Smooth muscle cell (in vitro differentiated cells): ENCODE data around the gene PNKP. TPM values are rescaled to one million over a fixed set of nuclear protein-coding genes. Genes with fewer than 3 reads are reported as not detected.

Experiments used
- DNase-seq: peaks from one replicate; lab custom pipeline; 2025; ENCODE audit not compliant: unreplicated experiment; lab: John Stamatoyannopoulos, UW
- H2AFZ ChIP-seq: fragments of 200-600 bp; sonication (generic); 2 replicates; pipeline ENCODE4 v1.6.0; 2016; ENCODE audit warnings: antibody characterized with exemption, low read depth, mild to moderate bottlenecking
- H3F3A ChIP-seq: fragments of 200-600 bp; sonication (generic); 2 replicates; pipeline ENCODE4 v1.6.0; 2017; ENCODE audit warnings: antibody characterized with exemption, low read depth
- H3K27ac ChIP-seq: fragments of 200-600 bp; sonication (generic); 2 replicates; pipeline ENCODE4 v1.5.1; 2016; ENCODE audit warnings: low read depth, mild to moderate bottlenecking
- H3K27me3 ChIP-seq: fragments of 200-600 bp; sonication (generic); 2 replicates; pipeline ENCODE4 v1.6.1; 2016; ENCODE audit warnings: low read depth, mild to moderate bottlenecking
- H3K36me3 ChIP-seq: fragments of 200-600 bp; sonication (generic); 2 replicates; pipeline ENCODE4 v1.5.1; 2016; ENCODE audit warnings: low read depth
- H3K4me1 ChIP-seq: fragments of 200-600 bp; sonication (generic); 2 replicates; pipeline ENCODE4 v1.5.1; 2016; ENCODE audit warnings: low read depth
- H3K4me2 ChIP-seq: fragments of 200-600 bp; sonication (generic); 2 replicates; pipeline ENCODE4 v1.6.0; 2016; ENCODE audit warnings: mild to moderate bottlenecking
- H3K4me3 ChIP-seq: fragments of 200-600 bp; sonication (generic); 2 replicates; pipeline ENCODE4 v1.5.1; 2016; ENCODE audit warnings: mild to moderate bottlenecking
- H3K79me2 ChIP-seq: fragments of 200-600 bp; sonication (generic); 2 replicates; pipeline ENCODE4 v1.6.0; 2016; ENCODE audit warnings: low read depth, mild to moderate bottlenecking
- H3K9ac ChIP-seq: fragments of 200-600 bp; sonication (generic); 2 replicates; pipeline ENCODE4 v1.6.0; 2016; ENCODE audit warnings: low read depth
- H3K9me3 ChIP-seq: fragments of 200-600 bp; sonication (generic); replicated peaks from 2 replicates; pipeline ENCODE4 v1.5.1; 2016; ENCODE audit warnings: low read depth
- H4K20me1 ChIP-seq: fragments of 200-600 bp; sonication (generic); 2 replicates; pipeline ENCODE4 v1.6.0; 2016; ENCODE audit warnings: low read depth
- WGBS: methylation state at CpG from one replicate; pipeline ENCODE4 v1.1.7; 2016; ENCODE audit warnings: low lambda C conversion rate; 5-methylcytosine and 5-hydroxymethylcytosine counted together
- polyA plus RNA-seq: library from polyadenylated mRNA; unstranded; fragments of >200 nt; fragmentation: Nextera tagmentation; extraction: Ambion mirVana; gene quantifications from 2 replicates; pipeline ENCODE4 v1.2.1, GENCODE V29; 2016
- total RNA-seq: library from RNA; depleted of rRNA; stranded (reverse); fragments of >200 nt; gene quantifications from 2 replicates; pipeline ENCODE4 v1.2.3, GENCODE V29; 2014
- TF ChIP-seq, protein P1 (sequence below): fragments of 200-600 bp; sonication (generic); IDR thresholded peaks from 2 replicates; pipeline ENCODE4 v1.5.1; 2017; ENCODE audit warnings: borderline replicate concordance, mild to moderate bottlenecking, antibody characterized with exemption; ENCODE audit not compliant: insufficient read depth, poor library complexity, severe bottlenecking

PNKP gene
- total and polyA plus RNA-seq, 2 experiments from 2014 or later = 15.3 to 42.4 TPM

DNA sequence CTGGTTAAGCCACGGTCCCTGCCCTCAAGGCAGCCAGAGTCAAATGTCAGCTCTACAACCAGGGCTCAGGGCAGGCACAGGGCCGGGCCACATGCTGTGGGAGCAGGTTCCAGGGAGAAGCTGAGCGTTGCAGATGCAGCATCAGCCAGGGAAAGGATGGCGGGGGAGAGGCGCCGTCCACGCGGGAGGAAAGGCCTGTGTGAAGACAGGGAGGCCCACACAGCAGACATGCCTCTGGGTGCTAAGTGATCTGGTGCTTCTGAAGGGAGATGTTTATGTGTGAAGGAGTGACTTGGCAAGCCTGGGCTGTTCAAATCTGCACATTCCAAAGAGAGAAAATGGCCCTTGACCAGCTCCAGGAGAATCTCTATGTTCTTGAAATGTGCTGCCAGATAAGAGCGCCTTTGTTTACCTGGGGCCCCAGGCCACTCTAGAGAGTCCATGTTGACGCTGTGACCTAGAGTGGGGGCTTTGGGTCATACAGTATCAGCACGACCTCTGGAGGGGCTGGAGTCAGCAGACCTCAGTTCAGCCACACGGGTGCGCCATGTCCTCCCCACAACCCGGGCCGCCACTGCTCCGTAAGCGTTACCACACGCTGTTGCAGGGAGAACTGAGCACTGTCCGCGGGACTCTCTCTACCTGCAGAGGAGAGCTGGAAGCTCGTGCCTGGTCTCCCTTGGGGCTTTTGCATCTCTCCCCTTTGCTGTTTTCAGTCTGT lies 45.7 kb upstream of the PNKP start:
- 93% methylated on average over 21 of the region's 21 CpGs for WGBS
- no peak for DNase-seq
- Histone ChIP-seq H3K27ac (no peak overlapping the region), H4K20me1 (peaks cover 44% of the 10 kb centered on the region), H3K9ac (no peak overlapping the region), H3K4me2 (no peak overlapping the region), H3K4me3 (no peak overlapping the region), H2AFZ (no peak overlapping the region), H3K36me3 (no peaks in the 10 kb centered on the region), H3K9me3 (no peaks in the 10 kb centered on the region), H3K4me1 (no peaks in the 10 kb centered on the region), H3F3A (no peaks in the 10 kb centered on the region), H3K27me3 (no peaks in the 10 kb centered on the region), H3K79me2 (peaks cover 5% of the 10 kb centered on the region)
- TF ChIP-seq, protein P1, sequence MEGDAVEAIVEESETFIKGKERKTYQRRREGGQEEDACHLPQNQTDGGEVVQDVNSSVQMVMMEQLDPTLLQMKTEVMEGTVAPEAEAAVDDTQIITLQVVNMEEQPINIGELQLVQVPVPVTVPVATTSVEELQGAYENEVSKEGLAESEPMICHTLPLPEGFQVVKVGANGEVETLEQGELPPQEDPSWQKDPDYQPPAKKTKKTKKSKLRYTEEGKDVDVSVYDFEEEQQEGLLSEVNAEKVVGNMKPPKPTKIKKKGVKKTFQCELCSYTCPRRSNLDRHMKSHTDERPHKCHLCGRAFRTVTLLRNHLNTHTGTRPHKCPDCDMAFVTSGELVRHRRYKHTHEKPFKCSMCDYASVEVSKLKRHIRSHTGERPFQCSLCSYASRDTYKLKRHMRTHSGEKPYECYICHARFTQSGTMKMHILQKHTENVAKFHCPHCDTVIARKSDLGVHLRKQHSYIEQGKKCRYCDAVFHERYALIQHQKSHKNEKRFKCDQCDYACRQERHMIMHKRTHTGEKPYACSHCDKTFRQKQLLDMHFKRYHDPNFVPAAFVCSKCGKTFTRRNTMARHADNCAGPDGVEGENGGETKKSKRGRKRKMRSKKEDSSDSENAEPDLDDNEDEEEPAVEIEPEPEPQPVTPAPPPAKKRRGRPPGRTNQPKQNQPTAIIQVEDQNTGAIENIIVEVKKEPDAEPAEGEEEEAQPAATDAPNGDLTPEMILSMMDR = no peak

GRCh38 chr19:49911381-49912145 lies 44.2 kb upstream of the PNKP start:
- Histone ChIP-seq H3K79me2 (peaks cover 5% of the 10 kb centered on the region), H3K36me3 (no peaks in the 10 kb centered on the region), H3K4me3 (no peak overlapping the region), H3K27ac (no peak overlapping the region), H3F3A (no peaks in the 10 kb centered on the region), H3K9me3 (no peaks in the 10 kb centered on the region), H2AFZ (no peak overlapping the region), H3K27me3 (no peaks in the 10 kb centered on the region), H3K4me1 (no peaks in the 10 kb centered on the region), H3K4me2 (no peak overlapping the region), H3K9ac (no peak overlapping the region), H4K20me1 (peaks cover 41% of the 10 kb centered on the region)
- TF ChIP-seq, protein P1 = no peak
- DNase-seq = no peak
- WGBS = 92% methylated on average over 9 of the region's 9 CpGs

- no peak overlapping the region for H3K9ac ChIP-seq
- TF ChIP-seq, protein P1 = no peak
- H3K4me3 ChIP-seq = no peak overlapping the region
- over 99% methylated on average over 5 of the region's 5 CpGs for WGBS
- no peaks in the 10 kb centered on the region for H3F3A ChIP-seq
- H3K27ac ChIP-seq = no peak overlapping the region
- no peak overlapping the region for H3K4me2 ChIP-seq
- no peaks in the 10 kb centered on the region for H3K4me1 ChIP-seq
- no peaks in the 10 kb centered on the region for H3K27me3 ChIP-seq
- H2AFZ ChIP-seq = no peak overlapping the region
- no peaks in the 10 kb centered on the region for H3K9me3 ChIP-seq
- peaks cover 2% of the 10 kb centered on the region for H3K79me2 ChIP-seq
- H3K36me3 ChIP-seq = no peaks in the 10 kb centered on the region
- H4K20me1 ChIP-seq = peaks cover 34% of the 10 kb centered on the region
- DNase-seq = no peak
Observed at GRCh38 chr19:49910179-49910578, 42.8 kb upstream of the PNKP start.
